Neural cell (in vitro differentiated cells): ENCODE results near the gene LIX1L. TPM values are rescaled to one million over a fixed set of nuclear protein-coding genes. Genes with fewer than 3 reads are reported as not detected.

Experiments
- H2AFZ ChIP-seq: fragments of 200-600, 300-800 bp; sonication (generic), shearing (Covaris generic); 2 replicates; pipeline ENCODE4 v1.6.0; 2014; ENCODE audit warnings: low read depth, mild to moderate bottlenecking, antibody characterized with exemption, low read length, moderate library complexity
- H3F3A ChIP-seq: fragments of 200-600 bp; shearing (Covaris generic); 2 replicates; pipeline ENCODE4 v1.6.1; 2016; ENCODE audit warnings: mild to moderate bottlenecking, moderate library complexity, mixed read lengths, antibody characterized with exemption, low read length; ENCODE audit not compliant: insufficient read depth, poor library complexity, severe bottlenecking
- H3K27ac ChIP-seq: fragments of 200-600, 300-800 bp; sonication (generic), shearing (Covaris generic); 2 replicates; pipeline ENCODE4 v1.5.1; 2014; ENCODE audit warnings: mild to moderate bottlenecking, low read length, moderate library complexity
- H3K27me3 ChIP-seq: fragments of 300-800, 200-600 bp; sonication (generic), shearing (Covaris generic); 2 replicates; pipeline ENCODE4 v1.6.0; 2014; ENCODE audit warnings: mild to moderate bottlenecking, low read depth, low read length, moderate library complexity; ENCODE audit not compliant: insufficient read depth
- H3K36me3 ChIP-seq: fragments of 300-800, 200-600 bp; sonication (generic), shearing (Covaris generic); 2 replicates; pipeline ENCODE4 v1.5.1; 2014; ENCODE audit warnings: mild to moderate bottlenecking, antibody characterized with exemption, low read length, moderate library complexity; ENCODE audit not compliant: insufficient read depth
- H3K4me2 ChIP-seq: fragments of 300-800, 200-600 bp; sonication (generic), shearing (Covaris generic); 2 replicates; pipeline ENCODE4 v1.6.0; 2014; ENCODE audit warnings: mild to moderate bottlenecking, low read length
- H3K4me3 ChIP-seq: fragments of 300-800, 200-600 bp; sonication (generic), shearing (Covaris generic); 2 replicates; pipeline ENCODE4 v1.5.1; 2014; ENCODE audit warnings: mild to moderate bottlenecking, low read length, moderate library complexity
- H3K79me2 ChIP-seq: fragments of 200-600 bp; shearing (Covaris generic); replicated peaks from 2 replicates; pipeline ENCODE4 v1.6.0; 2014; ENCODE audit warnings: mild to moderate bottlenecking, low read length, moderate library complexity; ENCODE audit not compliant: insufficient read depth
- H3K9ac ChIP-seq: fragments of 300-800, 200-600 bp; sonication (generic), shearing (Covaris generic); 2 replicates; pipeline ENCODE4 v1.6.1; 2016; ENCODE audit warnings: mild to moderate bottlenecking, low read length, mixed read lengths
- H3K9me2 ChIP-seq: fragments of 200-600 bp; shearing (Covaris generic); 2 replicates; pipeline ENCODE4 v1.6.1; 2016; ENCODE audit warnings: mild to moderate bottlenecking, low read length, mixed read lengths; ENCODE audit not compliant: insufficient read depth
- H3K9me3 ChIP-seq: fragments of 200-600, 300-800 bp; sonication (generic), shearing (Covaris generic); 2 replicates; pipeline ENCODE4 v1.6.1; 2016; ENCODE audit warnings: mild to moderate bottlenecking, mixed run types, low read length, moderate library complexity, mixed read lengths
- H4K20me1 ChIP-seq: fragments of 200-600 bp; shearing (Covaris generic); 2 replicates; pipeline ENCODE4 v1.6.1; 2016; ENCODE audit warnings: mild to moderate bottlenecking, mixed run types; ENCODE audit not compliant: insufficient read depth
- EP300 ChIP-seq: fragments of 450-650 bp; conservative IDR thresholded peaks from 2 replicates; pipeline ENCODE4 v1.6.1; 2014; ENCODE audit warnings: antibody characterized with exemption, mild to moderate bottlenecking, moderate library complexity; ENCODE audit not compliant: poor library complexity, severe bottlenecking
- EZH2 ChIP-seq: fragments of 200-600, 300-800 bp; shearing (Covaris generic), sonication (generic); IDR thresholded peaks from 2 replicates; pipeline ENCODE4 v1.6.1; 2014; ENCODE audit warnings: antibody characterized with exemption, low read length, borderline replicate concordance, mild to moderate bottlenecking; ENCODE audit not compliant: insufficient read depth, poor library complexity, severe bottlenecking
- MXI1 ChIP-seq: fragments of 450-650 bp; conservative IDR thresholded peaks from 2 replicates; pipeline ENCODE4 v1.6.1; 2014; ENCODE audit warnings: antibody characterized with exemption, mild to moderate bottlenecking; ENCODE audit not compliant: poor library complexity, severe bottlenecking
- POLR2AphosphoS5 ChIP-seq: IDR thresholded peaks from 2 replicates; pipeline ENCODE4 v1.6.1; 2012
- RAD21 ChIP-seq: fragments of 450-650 bp; conservative IDR thresholded peaks from 2 replicates; pipeline ENCODE4 v1.6.1; 2014; ENCODE audit warnings: antibody characterized with exemption, mild to moderate bottlenecking, moderate library complexity
- SMC3 ChIP-seq: fragments of 450-650 bp; conservative IDR thresholded peaks from 2 replicates; pipeline ENCODE4 v1.6.1; 2014; ENCODE audit warnings: antibody characterized with exemption, mild to moderate bottlenecking, moderate library complexity; ENCODE audit not compliant: poor library complexity
- TAF1 ChIP-seq: IDR thresholded peaks from 2 replicates; pipeline ENCODE4 v1.6.1; 2012; ENCODE audit warnings: low read depth
- polyA plus RNA-seq: library from polyadenylated mRNA; depleted of rRNA; stranded (reverse); fragments of >200 nt; gene quantifications from 2 replicates; pipeline ENCODE4 v1.2.3, GENCODE V29; 2014
- TF ChIP-seq, protein P1 (sequence below): IDR thresholded peaks from 2 replicates; pipeline ENCODE4 v1.6.1; 2012; ENCODE audit warnings: borderline replicate concordance
- TF ChIP-seq, protein P2 (sequence below): fragments of 450-650 bp; IDR thresholded peaks from 2 replicates; pipeline ENCODE4 v1.5.1; 2014; ENCODE audit warnings: antibody characterized with exemption, mild to moderate bottlenecking, moderate library complexity; ENCODE audit not compliant: poor library complexity, severe bottlenecking

Gene LIX1L
- polyA plus RNA-seq, 1 donor from 2014 or later = 17.0 TPM

GRCh38 chr1:145977016-145977415 is 19.2 kb upstream of the LIX1L start:
- no peaks in the 10 kb centered on the region for H3F3A ChIP-seq
- TF ChIP-seq SMC3 (no peak), EZH2 (no peak)
- H4K20me1 ChIP-seq = no peaks in the 10 kb centered on the region
- no peaks in the 10 kb centered on the region for H3K9me2 ChIP-seq
- H3K4me2 ChIP-seq = no peak overlapping the region
- no peak overlapping the region for H3K27ac ChIP-seq
- H3K27me3 ChIP-seq = no peaks in the 10 kb centered on the region
- peak overlapping the region; percentile 28 for H3K9ac ChIP-seq
- no peak overlapping the region for H3K4me3 ChIP-seq
- H3K9me3 ChIP-seq = no peaks in the 10 kb centered on the region
- H2AFZ ChIP-seq = no peak overlapping the region
- no peaks in the 10 kb centered on the region for H3K79me2 ChIP-seq
- H3K36me3 ChIP-seq = no peaks in the 10 kb centered on the region

GRCh38 chr1:145975216-145975615 is 17.4 kb upstream of the LIX1L start:
- Histone ChIP-seq H3K36me3 (no peaks in the 10 kb centered on the region), H4K20me1 (no peaks in the 10 kb centered on the region), H2AFZ (no peak overlapping the region), H3F3A (no peaks in the 10 kb centered on the region), H3K9me2 (no peaks in the 10 kb centered on the region), H3K27ac (no peak overlapping the region), H3K4me3 (no peak overlapping the region), H3K4me2 (no peak overlapping the region), H3K79me2 (no peaks in the 10 kb centered on the region), H3K27me3 (no peaks in the 10 kb centered on the region), H3K9ac (no peak overlapping the region), H3K9me3 (no peaks in the 10 kb centered on the region)
- TF ChIP-seq, protein P1, sequence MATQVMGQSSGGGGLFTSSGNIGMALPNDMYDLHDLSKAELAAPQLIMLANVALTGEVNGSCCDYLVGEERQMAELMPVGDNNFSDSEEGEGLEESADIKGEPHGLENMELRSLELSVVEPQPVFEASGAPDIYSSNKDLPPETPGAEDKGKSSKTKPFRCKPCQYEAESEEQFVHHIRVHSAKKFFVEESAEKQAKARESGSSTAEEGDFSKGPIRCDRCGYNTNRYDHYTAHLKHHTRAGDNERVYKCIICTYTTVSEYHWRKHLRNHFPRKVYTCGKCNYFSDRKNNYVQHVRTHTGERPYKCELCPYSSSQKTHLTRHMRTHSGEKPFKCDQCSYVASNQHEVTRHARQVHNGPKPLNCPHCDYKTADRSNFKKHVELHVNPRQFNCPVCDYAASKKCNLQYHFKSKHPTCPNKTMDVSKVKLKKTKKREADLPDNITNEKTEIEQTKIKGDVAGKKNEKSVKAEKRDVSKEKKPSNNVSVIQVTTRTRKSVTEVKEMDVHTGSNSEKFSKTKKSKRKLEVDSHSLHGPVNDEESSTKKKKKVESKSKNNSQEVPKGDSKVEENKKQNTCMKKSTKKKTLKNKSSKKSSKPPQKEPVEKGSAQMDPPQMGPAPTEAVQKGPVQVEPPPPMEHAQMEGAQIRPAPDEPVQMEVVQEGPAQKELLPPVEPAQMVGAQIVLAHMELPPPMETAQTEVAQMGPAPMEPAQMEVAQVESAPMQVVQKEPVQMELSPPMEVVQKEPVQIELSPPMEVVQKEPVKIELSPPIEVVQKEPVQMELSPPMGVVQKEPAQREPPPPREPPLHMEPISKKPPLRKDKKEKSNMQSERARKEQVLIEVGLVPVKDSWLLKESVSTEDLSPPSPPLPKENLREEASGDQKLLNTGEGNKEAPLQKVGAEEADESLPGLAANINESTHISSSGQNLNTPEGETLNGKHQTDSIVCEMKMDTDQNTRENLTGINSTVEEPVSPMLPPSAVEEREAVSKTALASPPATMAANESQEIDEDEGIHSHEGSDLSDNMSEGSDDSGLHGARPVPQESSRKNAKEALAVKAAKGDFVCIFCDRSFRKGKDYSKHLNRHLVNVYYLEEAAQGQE = no peak
- no peak for TF ChIP-seq POLR2AphosphoS5
- no peak for TF ChIP-seq MXI1
- TF ChIP-seq RAD21 = no peak
- TF ChIP-seq, protein P2, sequence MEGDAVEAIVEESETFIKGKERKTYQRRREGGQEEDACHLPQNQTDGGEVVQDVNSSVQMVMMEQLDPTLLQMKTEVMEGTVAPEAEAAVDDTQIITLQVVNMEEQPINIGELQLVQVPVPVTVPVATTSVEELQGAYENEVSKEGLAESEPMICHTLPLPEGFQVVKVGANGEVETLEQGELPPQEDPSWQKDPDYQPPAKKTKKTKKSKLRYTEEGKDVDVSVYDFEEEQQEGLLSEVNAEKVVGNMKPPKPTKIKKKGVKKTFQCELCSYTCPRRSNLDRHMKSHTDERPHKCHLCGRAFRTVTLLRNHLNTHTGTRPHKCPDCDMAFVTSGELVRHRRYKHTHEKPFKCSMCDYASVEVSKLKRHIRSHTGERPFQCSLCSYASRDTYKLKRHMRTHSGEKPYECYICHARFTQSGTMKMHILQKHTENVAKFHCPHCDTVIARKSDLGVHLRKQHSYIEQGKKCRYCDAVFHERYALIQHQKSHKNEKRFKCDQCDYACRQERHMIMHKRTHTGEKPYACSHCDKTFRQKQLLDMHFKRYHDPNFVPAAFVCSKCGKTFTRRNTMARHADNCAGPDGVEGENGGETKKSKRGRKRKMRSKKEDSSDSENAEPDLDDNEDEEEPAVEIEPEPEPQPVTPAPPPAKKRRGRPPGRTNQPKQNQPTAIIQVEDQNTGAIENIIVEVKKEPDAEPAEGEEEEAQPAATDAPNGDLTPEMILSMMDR = no peak
- TF ChIP-seq TAF1 = no peak
- TF ChIP-seq EP300 = no peak
- no peak for TF ChIP-seq EZH2
- TF ChIP-seq SMC3 = no peak

DNA sequence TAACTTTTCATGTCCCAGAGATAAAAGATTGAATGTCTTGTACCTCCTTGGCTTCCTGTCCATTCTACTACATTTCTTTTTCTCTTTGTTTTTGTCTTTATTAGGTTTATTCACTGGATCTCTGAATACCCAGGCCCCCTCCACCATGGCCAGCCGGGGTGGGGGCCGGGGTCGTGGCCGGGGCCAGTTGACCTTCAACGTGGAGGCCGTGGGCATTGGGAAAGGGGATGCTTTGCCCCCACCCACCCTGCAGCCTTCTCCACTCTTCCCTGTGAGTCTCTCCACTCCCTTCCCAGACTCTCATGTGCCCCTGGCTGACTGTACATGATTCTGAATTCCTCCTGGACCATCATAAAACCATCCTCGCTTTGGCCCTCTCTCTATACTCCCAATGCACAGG is 16.9 kb upstream of the LIX1L start:
- H3K36me3 ChIP-seq = no peaks in the 10 kb centered on the region
- H3K9me2 ChIP-seq = no peaks in the 10 kb centered on the region
- no peaks in the 10 kb centered on the region for H3K79me2 ChIP-seq
- H3F3A ChIP-seq = no peaks in the 10 kb centered on the region
- no peaks in the 10 kb centered on the region for H3K27me3 ChIP-seq
- TF ChIP-seq EZH2 (no peak), TAF1 (no peak), EP300 (no peak)
- TF ChIP-seq, protein P1 = no peak
- no peak overlapping the region for H2AFZ ChIP-seq
- H4K20me1 ChIP-seq = no peaks in the 10 kb centered on the region
- no peak overlapping the region for H3K27ac ChIP-seq
- H3K9ac ChIP-seq = no peak overlapping the region
- H3K4me3 ChIP-seq = no peak overlapping the region
- no peaks in the 10 kb centered on the region for H3K9me3 ChIP-seq
- no peak overlapping the region for H3K4me2 ChIP-seq
